HEK293 (cell line): ENCODE results near the gene PEF1.

Experiments
- CTCF ChIA-PET: fragments of 350-600 bp; formaldehyde crosslinking; extraction: SDS; loops from one replicate; lab custom pipeline; 2021; ENCODE audit warnings: antibody characterized with exemption; lab: Yijun Ruan, JAX
- POLR2A ChIA-PET: fragments of 300-600 bp; formaldehyde crosslinking; extraction: SDS; loops from one replicate; lab custom pipeline; 2020; ENCODE audit warnings: antibody characterized with exemption, inconsistent platforms; lab: Yijun Ruan, JAX
- H3K27ac ChIP-seq: fragments of 200-500 bp; sonication (Bioruptor generic); 2 replicates; pipeline ENCODE4 v1.5.1; 2014; ENCODE audit warnings: low read depth, low read length, control low read depth, inconsistent platforms; ENCODE audit errors: extremely low read depth
- H3K36me3 ChIP-seq, 2 experiments: fragments of 200-500 bp in 1 of 2; sonication (Bioruptor generic) in 1 of 2; 1 replicate in 1 of 2; 2 replicates in 1 of 2; pipeline ENCODE4 v1.5.1; 2014 to 2017; ENCODE audit warnings: inconsistent platforms in 2 of 2, low read length in 2 of 2; ENCODE audit not compliant: control insufficient read depth in 2 of 2, insufficient read depth in 1 of 2
- H3K4me1 ChIP-seq: fragments of 200-500 bp; sonication (Bioruptor generic); 2 replicates; pipeline ENCODE4 v1.5.1; 2014; ENCODE audit warnings: mild to moderate bottlenecking, low read length, inconsistent platforms; ENCODE audit not compliant: control insufficient read depth, insufficient read depth
- H3K4me3 ChIP-seq: 2 replicates; pipeline ENCODE4 v1.5.1; 2011; ENCODE audit warnings: low read depth, mild to moderate bottlenecking, control low read depth, low read length, moderate library complexity
- H3K9me3 ChIP-seq: fragments of 200-500 bp; sonication (Bioruptor generic); 2 replicates; pipeline ENCODE4 v1.5.1; 2014; ENCODE audit warnings: low read depth, low read length, inconsistent platforms; ENCODE audit not compliant: control insufficient read depth, insufficient read depth
- GLIS1 ChIP-seq: fragments of 450-650 bp; formaldehyde crosslinking; IDR thresholded peaks from 2 replicates; pipeline ENCODE4 v1.5.1; 2016; ENCODE audit warnings: missing biosample characterization, missing genetic modification characterization
- GLIS2 ChIP-seq: fragments of 450-650 bp; formaldehyde crosslinking; IDR thresholded peaks from 2 replicates; pipeline ENCODE4 v1.5.1; 2016; ENCODE audit warnings: missing biosample characterization, missing genetic modification characterization
- KLF1 ChIP-seq: fragments of 450-650 bp; formaldehyde crosslinking; IDR thresholded peaks from 2 replicates; pipeline ENCODE4 v1.5.1; 2016; ENCODE audit warnings: missing biosample characterization, missing genetic modification characterization
- PATZ1 ChIP-seq: fragments of 450-650 bp; formaldehyde crosslinking; IDR thresholded peaks from 2 replicates; pipeline ENCODE4 v1.5.1; 2016; ENCODE audit warnings: missing biosample characterization, missing genetic modification characterization
- PRDM1 ChIP-seq: fragments of 450-650 bp; formaldehyde crosslinking; IDR thresholded peaks from 2 replicates; pipeline ENCODE4; 2016; ENCODE audit warnings: missing biosample characterization, missing genetic modification characterization
- PRDM6 ChIP-seq: fragments of 450-650 bp; formaldehyde crosslinking; IDR thresholded peaks from 2 replicates; pipeline ENCODE4 v1.5.1; 2017; ENCODE audit warnings: missing biosample characterization, missing genetic modification characterization
- ZBTB17 ChIP-seq: fragments of 450-650 bp; formaldehyde crosslinking; IDR thresholded peaks from 2 replicates; pipeline ENCODE4 v1.5.1; 2016; ENCODE audit warnings: missing biosample characterization, missing genetic modification characterization
- ZFP69B ChIP-seq: fragments of 450-650 bp; formaldehyde crosslinking; IDR thresholded peaks from 2 replicates; pipeline ENCODE4 v1.5.1; 2016; ENCODE audit warnings: missing biosample characterization, missing genetic modification characterization
- ZIC2 ChIP-seq: fragments of 450-650 bp; formaldehyde crosslinking; IDR thresholded peaks from 2 replicates; pipeline ENCODE4 v1.5.1; 2016; ENCODE audit warnings: missing biosample characterization, missing genetic modification characterization
- ZNF2 ChIP-seq: fragments of 450-650 bp; formaldehyde crosslinking; IDR thresholded peaks from 2 replicates; pipeline ENCODE4 v1.5.1; 2016; ENCODE audit warnings: missing biosample characterization, missing genetic modification characterization
- ZNF335 ChIP-seq: fragments of 450-650 bp; formaldehyde crosslinking; conservative IDR thresholded peaks from 2 replicates; pipeline ENCODE4 v1.5.1; 2016; ENCODE audit warnings: missing biosample characterization, missing genetic modification characterization
- ZNF488 ChIP-seq: fragments of 450-650 bp; formaldehyde crosslinking; IDR thresholded peaks from 2 replicates; pipeline ENCODE4 v1.5.1; 2016; ENCODE audit warnings: missing biosample characterization, missing genetic modification characterization
- ZNF600 ChIP-seq: fragments of 450-650 bp; formaldehyde crosslinking; IDR thresholded peaks from 2 replicates; pipeline ENCODE4 v1.5.1; 2016; ENCODE audit warnings: missing biosample characterization, missing genetic modification characterization
- ZNF692 ChIP-seq: fragments of 450-650 bp; formaldehyde crosslinking; IDR thresholded peaks from 2 replicates; pipeline ENCODE4 v1.5.1; 2016; ENCODE audit warnings: missing biosample characterization, missing genetic modification characterization
- ZNF701 ChIP-seq: fragments of 450-650 bp; formaldehyde crosslinking; IDR thresholded peaks from 2 replicates; pipeline ENCODE4 v1.5.1; 2016; ENCODE audit warnings: missing biosample characterization, missing genetic modification characterization

PEF1 gene

GRCh38 chr1:31666263-31666963 lies 21.7 kb upstream of the PEF1 start (continued):
- TF ChIP-seq ZNF600 = peak; percentile 90
- TF ChIP-seq ZNF701 (tag by site-specific recombination) = no peak
- TF ChIP-seq PATZ1 = peak; percentile 64
- no peak for TF ChIP-seq PRDM6 (tag by site-specific recombination)
- TF ChIP-seq GLIS1 (tag by site-specific recombination) = 0 out of 2 replicates have a peak, but pooled peaks have one; percentile 6
- no peak for TF ChIP-seq ZNF488 (tag by site-specific recombination)
- TF ChIP-seq KLF1 (tag by site-specific recombination) = peak; percentile 84
- TF ChIP-seq ZNF335 (tag by site-specific recombination) = peak; percentile 89
- peak; percentile 75 for TF ChIP-seq ZIC2 (tag by site-specific recombination)
- 0 out of 2 replicates have a peak, but pooled peaks have one; percentile 44 for TF ChIP-seq ZBTB17 (tag by site-specific recombination)

- H3K9me3 ChIP-seq = no peaks in the 10 kb centered on the region
- no peaks in the 10 kb centered on the region for H3K36me3 ChIP-seq
- CTCF ChIA-PET = interaction anchor here (0.6 to 8.2 kb wide), 15 partner anchors 13 to 397 kb away, joined by 3 to 99 read pairs (median 8); no protein-coding TSS in a partner anchor
- peaks cover 5% of the 10 kb centered on the region for H3K4me1 ChIP-seq
- TF ChIP-seq ZNF692 (tag by site-specific recombination) = peak; percentile 64
- peak; percentile 48; the same call in 1 of the 2 replicates for TF ChIP-seq ZFP69B
- TF ChIP-seq PRDM1 (tag by site-specific recombination) = no peak
- TF ChIP-seq, all 188 proteins: peak for 2
- H3K27ac ChIP-seq = no peak overlapping the region
- no peak overlapping the region for H3K4me3 ChIP-seq
- POLR2A ChIA-PET = interaction anchor here (1.0 to 1.6 kb wide), 4 partner anchors 21 to 80 kb away, joined by 3 to 4 read pairs (median 4); partner anchors contain the start of gene PEF1
These were observed 20.7 kb upstream of the PEF1 start for GRCh38 chr1:31665234-31665878.

- CTCF ChIA-PET = interaction anchor here (0.6 to 8.2 kb wide), 26 partner anchors 14 to 401 kb away, joined by 3 to 99 read pairs (median 4); partner anchors contain the start of gene COL16A1
- Histone ChIP-seq H3K4me3 (no peak overlapping the region), H3K36me3 (no peaks in the 10 kb centered on the region), H3K9me3 (no peaks in the 10 kb centered on the region), H3K27ac (no peak overlapping the region), H3K4me1 (no peaks in the 10 kb centered on the region; the same call in 1 of the 2 replicates)
- TF ChIP-seq GLIS2 (tag by site-specific recombination) (peak; percentile 43; the same call in 1 of the 2 replicates), ZNF2 (tag by site-specific recombination) (no peak), ZNF335 (tag by site-specific recombination) (0 out of 2 replicates have a peak, but pooled peaks have one; percentile 22)
- POLR2A ChIA-PET = interaction anchor here (1.3 to 2.0 kb wide), 4 partner anchors 20 to 125 kb away, joined by 3 to 12 read pairs (median 4); partner anchors contain the start of gene PEF1
These were observed 19.9 kb upstream of the PEF1 start for GRCh38 chr1:31664528-31664927.
